Testis (tissue), 3 donors: Measurements from ENCODE around the gene APRT. TPM values are rescaled to one million over a fixed set of nuclear protein-coding genes. Genes with fewer than 3 reads are reported as not detected.

Source experiments
- DNase-seq: peaks from one replicate; pipeline ENCODE4 v3.0.0-alpha.2; 2019
- H3K27ac ChIP-seq, 2 donors: fragments of 200-600 bp; sonication (generic); one replicate each; pipeline ENCODE4 v1.5.1; 2019
- H3K27me3 ChIP-seq: fragments of 200-600 bp; sonication (generic); one replicate; pipeline ENCODE4 v1.5.1; 2019
- H3K36me3 ChIP-seq: fragments of 200-600 bp; sonication (generic); one replicate; pipeline ENCODE4 v1.5.1; 2017; ENCODE audit warnings: low read depth; ENCODE audit errors: missing control alignments
- H3K4me1 ChIP-seq: fragments of 200-600 bp; sonication (generic); one replicate; pipeline ENCODE4 v1.5.1; 2019
- H3K4me3 ChIP-seq, 2 donors: fragments of 200-600 bp; sonication (generic); one replicate each; pipeline ENCODE4 v1.5.1; 2017 to 2019
- H3K9me3 ChIP-seq: fragments of 200-600 bp; sonication (generic); one replicate; pipeline ENCODE4 v1.5.1; 2017
- POLR2A ChIP-seq: fragments of 450-650 bp; IDR thresholded peaks from one replicate; pipeline ENCODE4 v1.6.1; 2017; ENCODE audit warnings: antibody characterized with exemption, mild to moderate bottlenecking, moderate library complexity
- WGBS, 2 donors: methylation state at CpG; one replicate each; pipeline ENCODE4 v1.1.5; 2018; 5-methylcytosine and 5-hydroxymethylcytosine counted together
- intact Hi-C: fragments of 100-400 bp; cut with DNase I; formaldehyde crosslinking; loops from one replicate; pipeline ENCODE4 v1.15.1; 2023; ENCODE audit warnings: low total_unique reads
- polyA plus RNA-seq: library from polyadenylated mRNA; stranded (reverse); fragments of 350-450 nt; fragmentation: Illumina TruSeq; extraction: RNeasy Lipid Tissue Mini Kit (QIAGEN cat#74804); gene quantifications from one replicate; pipeline ENCODE4 v1.2.3, GENCODE V29; 2014; ENCODE audit warnings: low read depth, low replicate concordance; ENCODE audit not compliant: insufficient read depth
- total RNA-seq, 2 donors: library from RNA; depleted of rRNA; stranded (reverse); fragments of >200 nt; gene quantifications; one replicate each; pipeline ENCODE4 v1.2.3, GENCODE V29; 2016
- TF ChIP-seq, protein P1 (sequence below), 3 experiments: fragments of 450-650 bp in 2 of 3; fragments of 200-600 bp in 1 of 3; sonication (generic) in 1 of 3; IDR thresholded peaks; one replicate each; pipeline ENCODE4 v1.5.1; 2016 to 2019; ENCODE audit warnings: antibody characterized with exemption in 3 of 3, mild to moderate bottlenecking in 2 of 3, moderate library complexity in 1 of 3

The APRT gene
- total and polyA plus RNA-seq, 3 donors from 2014 or later = 62.1 to 86.0 (median 82.1) TPM

DNA sequence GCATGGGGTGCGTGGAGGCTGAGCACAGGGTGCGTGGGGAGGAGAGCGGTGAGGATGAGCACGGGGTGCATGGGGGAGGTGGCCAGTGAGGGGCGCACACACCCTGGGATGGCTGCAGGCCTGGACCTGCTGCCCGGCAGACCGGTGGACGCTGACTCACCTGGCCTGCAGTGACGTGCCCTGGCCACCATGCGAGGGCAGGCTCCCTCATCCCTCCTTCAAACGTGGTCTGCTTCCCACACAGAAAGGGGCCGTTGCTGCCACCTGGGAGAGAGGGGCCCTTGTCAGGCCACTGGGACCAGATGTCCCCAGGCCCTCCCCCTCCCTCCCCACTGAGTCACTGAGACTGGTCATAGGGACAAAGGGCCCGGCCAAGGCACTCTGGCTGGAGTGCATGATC is 20.1 kb upstream of the APRT start:
- Histone ChIP-seq H3K4me3 (no peak overlapping the region), H3K27ac (no peak overlapping the region), H3K36me3 (no peaks in the 10 kb centered on the region), H3K4me1 (no peaks in the 10 kb centered on the region), H3K27me3 (no peaks in the 10 kb centered on the region), H3K9me3 (no peaks in the 10 kb centered on the region)
- 87 to 98% methylated on average over 10 to 13 of the region's 13 CpGs for WGBS, 2 donors
- no peak for DNase-seq
- TF ChIP-seq, protein P1, sequence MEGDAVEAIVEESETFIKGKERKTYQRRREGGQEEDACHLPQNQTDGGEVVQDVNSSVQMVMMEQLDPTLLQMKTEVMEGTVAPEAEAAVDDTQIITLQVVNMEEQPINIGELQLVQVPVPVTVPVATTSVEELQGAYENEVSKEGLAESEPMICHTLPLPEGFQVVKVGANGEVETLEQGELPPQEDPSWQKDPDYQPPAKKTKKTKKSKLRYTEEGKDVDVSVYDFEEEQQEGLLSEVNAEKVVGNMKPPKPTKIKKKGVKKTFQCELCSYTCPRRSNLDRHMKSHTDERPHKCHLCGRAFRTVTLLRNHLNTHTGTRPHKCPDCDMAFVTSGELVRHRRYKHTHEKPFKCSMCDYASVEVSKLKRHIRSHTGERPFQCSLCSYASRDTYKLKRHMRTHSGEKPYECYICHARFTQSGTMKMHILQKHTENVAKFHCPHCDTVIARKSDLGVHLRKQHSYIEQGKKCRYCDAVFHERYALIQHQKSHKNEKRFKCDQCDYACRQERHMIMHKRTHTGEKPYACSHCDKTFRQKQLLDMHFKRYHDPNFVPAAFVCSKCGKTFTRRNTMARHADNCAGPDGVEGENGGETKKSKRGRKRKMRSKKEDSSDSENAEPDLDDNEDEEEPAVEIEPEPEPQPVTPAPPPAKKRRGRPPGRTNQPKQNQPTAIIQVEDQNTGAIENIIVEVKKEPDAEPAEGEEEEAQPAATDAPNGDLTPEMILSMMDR (IDR thresholded peaks at IDR 0.05) = no peak
- no peak for TF ChIP-seq POLR2A
- intact Hi-C loops = no loop called here

DNA sequence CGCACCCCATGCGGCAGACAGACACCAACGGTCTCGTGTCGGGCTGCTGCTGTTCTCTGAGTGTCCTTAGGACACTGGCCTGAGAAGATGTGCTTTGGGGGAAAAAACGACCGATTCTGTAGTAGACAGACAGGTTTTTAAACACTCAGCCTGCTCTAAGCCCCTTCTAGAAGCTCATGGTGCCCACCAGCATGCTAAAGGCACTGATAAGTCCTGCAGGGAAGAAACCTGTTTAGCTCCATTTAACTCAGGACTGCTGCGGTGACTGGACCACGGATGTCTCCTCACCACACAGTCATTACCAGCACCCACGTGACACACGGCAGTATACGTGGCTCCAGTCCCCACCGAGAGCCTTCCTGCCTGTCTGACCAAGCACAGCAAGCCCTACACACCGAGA is 19.1 kb upstream of the APRT start:
- DNase-seq = no peak
- no peaks in the 10 kb centered on the region for H3K36me3 ChIP-seq
- 91 to 96% methylated on average over 13 to 14 of the region's 14 CpGs for WGBS, 2 donors
- no peak for TF ChIP-seq POLR2A
- TF ChIP-seq, protein P1 (IDR thresholded peaks at IDR 0.05) = no peak
- intact Hi-C loops = no loop called here
- no peak overlapping the region for H3K4me3 ChIP-seq
- no peaks in the 10 kb centered on the region for H3K27me3 ChIP-seq
- H3K27ac ChIP-seq = no peak overlapping the region
- no peaks in the 10 kb centered on the region for H3K4me1 ChIP-seq
- H3K9me3 ChIP-seq = no peaks in the 10 kb centered on the region

DNA sequence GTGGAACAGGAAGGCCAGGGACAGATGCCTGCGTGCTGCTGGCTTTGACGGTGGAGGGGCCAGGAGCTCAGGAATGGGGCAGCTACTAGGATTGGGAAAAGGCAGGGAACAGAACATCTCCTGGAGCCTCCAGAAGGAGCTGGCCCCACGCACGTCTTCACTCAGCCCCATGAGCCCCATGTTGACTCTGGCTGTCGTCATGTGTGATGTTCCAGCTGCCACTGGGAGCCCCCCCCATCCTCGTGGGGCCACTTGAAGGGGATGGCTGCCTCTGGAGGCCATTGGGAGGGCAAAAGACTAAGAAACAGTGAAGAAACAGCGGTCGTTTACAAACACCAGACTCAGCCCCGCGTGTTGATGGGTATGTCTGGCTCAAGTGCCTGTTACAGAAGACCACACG is 18.5 kb upstream of the APRT start:
- DNase-seq = peak; percentile 64
- no peaks in the 10 kb centered on the region for H3K27me3 ChIP-seq
- no peaks in the 10 kb centered on the region for H3K4me1 ChIP-seq
- H3K9me3 ChIP-seq = no peaks in the 10 kb centered on the region
- H3K4me3 ChIP-seq = no peak overlapping the region
- TF ChIP-seq POLR2A = no peak
- TF ChIP-seq, protein P1 (IDR thresholded peaks at IDR 0.05) = no peak
- 61 to 72% methylated on average over 11 of the region's 11 CpGs for WGBS, 2 donors
- intact Hi-C loops = no loop called here
- H3K36me3 ChIP-seq = no peaks in the 10 kb centered on the region
- no peak overlapping the region for H3K27ac ChIP-seq

DNA sequence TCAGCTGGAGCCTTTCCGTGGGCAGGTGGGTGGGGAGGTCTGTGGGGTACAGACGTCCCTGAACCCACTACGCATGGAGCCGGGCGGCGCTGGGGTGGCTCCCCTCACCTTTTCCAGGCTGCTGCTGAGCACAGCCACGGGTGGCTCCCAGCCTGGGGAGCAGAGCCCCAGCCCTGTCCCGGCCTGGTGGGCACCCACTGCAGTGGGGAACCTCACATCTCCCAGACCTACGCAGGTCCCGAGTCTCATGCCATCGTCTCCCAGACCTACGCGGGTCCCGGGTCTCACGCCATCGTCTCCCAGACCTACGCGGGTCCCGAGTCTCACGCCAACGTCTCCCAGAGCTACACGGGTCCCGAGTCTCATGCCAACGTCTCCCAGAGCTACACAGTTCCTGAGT is 17.0 kb upstream of the APRT start:
- no peak for TF ChIP-seq POLR2A
- TF ChIP-seq, protein P1 (IDR thresholded peaks at IDR 0.05) = no peak
- H3K36me3 ChIP-seq = no peaks in the 10 kb centered on the region
- no peaks in the 10 kb centered on the region for H3K4me1 ChIP-seq
- H3K4me3 ChIP-seq = no peak overlapping the region
- intact Hi-C loops = no loop called here
- 87 to 92% methylated on average over 23 to 24 of the region's 24 CpGs for WGBS, 2 donors
- H3K27me3 ChIP-seq = no peaks in the 10 kb centered on the region
- H3K9me3 ChIP-seq = no peaks in the 10 kb centered on the region
- DNase-seq = no peak
- H3K27ac ChIP-seq = no peak overlapping the region

DNA sequence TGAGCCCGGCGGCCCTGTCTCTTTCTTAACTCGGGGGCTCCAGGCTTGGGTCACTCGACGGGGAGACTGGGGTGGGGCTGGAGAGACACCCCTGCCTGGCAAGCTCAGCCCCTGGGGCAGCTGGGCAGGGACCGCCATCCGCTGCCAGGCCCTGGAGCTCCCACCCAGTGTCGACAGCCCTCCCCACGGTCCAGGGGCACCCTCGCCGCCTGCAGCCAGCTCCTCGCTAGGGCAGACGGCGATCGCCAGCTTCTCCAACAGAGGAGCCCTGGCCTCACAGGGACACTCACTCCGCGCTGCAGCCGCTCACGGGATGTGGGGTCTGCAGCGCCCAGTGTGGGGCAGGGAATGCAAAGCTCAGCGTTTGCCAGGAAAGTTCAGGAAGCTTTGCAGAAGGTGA is 16.0 kb upstream of the APRT start:
- WGBS, 2 donors = 93 to 95% methylated on average over 6 to 21 of the region's 21 CpGs
- Histone ChIP-seq H3K4me1 (no peaks in the 10 kb centered on the region), H3K27me3 (no peaks in the 10 kb centered on the region), H3K36me3 (no peaks in the 10 kb centered on the region), H3K27ac (no peak overlapping the region), H3K9me3 (no peaks in the 10 kb centered on the region), H3K4me3 (no peak overlapping the region)
- no peak for TF ChIP-seq POLR2A
- intact Hi-C loops = no loop called here
- no peak for DNase-seq
